22Rv1 (cell line): Measurements from ENCODE around the gene MYCBP.
"Not testable (repeated sequence)": the region's sequence is repeated elsewhere in the genome, so short reads cannot be mapped to it uniquely, and the experiment has no call there.

Experiments used
- CTCF ChIP-seq: fragments of 450-650 bp; IDR thresholded peaks from 2 replicates; pipeline ENCODE4 v1.5.1; 2017; ENCODE audit warnings: mild to moderate bottlenecking
- ZFX ChIP-seq: fragments of 450-650 bp; IDR thresholded peaks from 2 replicates; pipeline ENCODE4 v1.6.1; 2017; ENCODE audit warnings: antibody characterized with exemption, borderline replicate concordance

- not testable (repeated sequence) for TF ChIP-seq CTCF, ZFX
Measured at GRCh38 chr1:38845088-38845487, 28.1 kb downstream of the MYCBP start.
